Esophagus (tissue), 2 donors: Measurements from ENCODE around the gene LTBP2. TPM values are rescaled to one million over a fixed set of nuclear protein-coding genes. Genes with fewer than 3 reads are reported as not detected.

Experiments
- H3K27ac ChIP-seq, 2 donors: one replicate each; pipeline ENCODE4 v1.5.1; 2013; ENCODE audit warnings: low read depth in 2 of 2, mild to moderate bottlenecking in 2 of 2, inconsistent platforms in 1 of 2, low read length in 1 of 2, moderate library complexity in 1 of 2
- H3K27me3 ChIP-seq, 2 donors: one replicate each; pipeline ENCODE4 v1.6.1; 2013; ENCODE audit warnings: low read length in 2 of 2, control low read depth in 1 of 2, mild to moderate bottlenecking in 1 of 2; ENCODE audit not compliant: insufficient read depth in 2 of 2, control insufficient read depth in 1 of 2
- H3K36me3 ChIP-seq, 2 donors: one replicate each; pipeline ENCODE4 v1.6.1; 2013; ENCODE audit warnings: low read length in 1 of 2; ENCODE audit not compliant: control insufficient read depth in 2 of 2, insufficient read depth in 2 of 2
- H3K4me1 ChIP-seq, 2 donors: one replicate each; pipeline ENCODE4 v1.6.1; 2013; ENCODE audit warnings: low read length in 1 of 2; ENCODE audit not compliant: control insufficient read depth in 2 of 2, insufficient read depth in 2 of 2
- H3K4me3 ChIP-seq, 2 donors: one replicate each; pipeline ENCODE4 v1.5.1; 2013; ENCODE audit warnings: low read length in 2 of 2, mild to moderate bottlenecking in 2 of 2, low read depth in 1 of 2, moderate library complexity in 1 of 2
- H3K9me3 ChIP-seq, 2 donors: one replicate each; pipeline ENCODE4 v1.6.1; 2013; ENCODE audit warnings: mild to moderate bottlenecking in 2 of 2, low read depth in 1 of 2, low read length in 1 of 2, moderate library complexity in 1 of 2; ENCODE audit not compliant: control insufficient read depth in 2 of 2, insufficient read depth in 1 of 2
- WGBS, 2 donors: extraction: QIAGEN DNeasy Blood & Tissue Kit; methylation state at CpG; one replicate each; pipeline ENCODE4 v1.1.7; 2013; 5-methylcytosine and 5-hydroxymethylcytosine counted together
- polyA plus RNA-seq, 2 donors: library from polyadenylated mRNA; stranded (reverse); fragments of 200-250 nt; gene quantifications; one replicate each; pipeline ENCODE4 v1.2.3, GENCODE V29; 2013
- donor health status: healthy with polysubstance abuse.
- donor health status: Bipolar disorder and iron deficiency.

LTBP2 gene
- polyA plus RNA-seq, 2 donors, result 4.7 to 5.5 TPM

GRCh38 chr14:74650927-74651686 lies 39.1 kb upstream of the LTBP2 start:
- Histone ChIP-seq H3K27me3 (no peaks in the 10 kb centered on the region), H3K4me1 (peaks cover 7 to 24% of the 10 kb centered on the region in 2 donors), H3K36me3 (no peaks in the 10 kb centered on the region), H3K27ac (no peak overlapping the region), H3K4me3 (no peak overlapping the region), H3K9me3 (no peaks in the 10 kb centered on the region)
- WGBS, 2 donors, result 91 to 94% methylated on average over 1 of the region's 1 CpG

GRCh38 chr14:74649673-74650072 lies 37.6 kb upstream of the LTBP2 start:
- WGBS, 2 donors, result 51 to 68% methylated on average over 2 of the region's 2 CpGs
- Histone ChIP-seq H3K9me3 (no peaks in the 10 kb centered on the region), H3K27me3 (no peaks in the 10 kb centered on the region), H3K27ac (peak overlapping the region in 1 of 2 donors; percentile 23), H3K4me1 (peaks cover 7 to 27% of the 10 kb centered on the region in 2 donors), H3K36me3 (no peaks in the 10 kb centered on the region), H3K4me3 (no peak overlapping the region)

GRCh38 chr14:74649167-74649566 lies 37.1 kb upstream of the LTBP2 start:
- Histone ChIP-seq H3K27ac (peak overlapping the region; percentile 6 to 59), H3K4me3 (no peak overlapping the region)
- WGBS, 2 donors, result 53 to 75% methylated on average over 7 of the region's 7 CpGs

GRCh38 chr14:74648601-74649000 lies 36.6 kb upstream of the LTBP2 start:
- Histone ChIP-seq H3K4me3 (no peak overlapping the region), H3K4me1 (peaks cover 7 to 27% of the 10 kb centered on the region in 2 donors), H3K27me3 (no peaks in the 10 kb centered on the region), H3K36me3 (no peaks in the 10 kb centered on the region), H3K27ac (peak overlapping the region; percentile 50 to 59), H3K9me3 (no peaks in the 10 kb centered on the region)
- WGBS, 2 donors, result 37 to 50% methylated on average over 7 of the region's 7 CpGs

More at GRCh38 chr14:74649167-74649566, 37.1 kb upstream of the LTBP2 start:
- Histone ChIP-seq H3K9me3 (no peaks in the 10 kb centered on the region), H3K4me1 (peaks cover 7 to 27% of the 10 kb centered on the region in 2 donors), H3K27me3 (no peaks in the 10 kb centered on the region), H3K36me3 (no peaks in the 10 kb centered on the region)

GRCh38 chr14:74647678-74648461 lies 35.8 kb upstream of the LTBP2 start:
- Histone ChIP-seq H3K9me3 (no peaks in the 10 kb centered on the region), H3K36me3 (no peaks in the 10 kb centered on the region), H3K27me3 (no peaks in the 10 kb centered on the region), H3K27ac (peak overlapping the region; percentile 59 to 69), H3K4me3 (no peak overlapping the region), H3K4me1 (peaks cover 7 to 27% of the 10 kb centered on the region in 2 donors)
- 23% methylated on average over 7 of the region's 7 CpGs for WGBS, 2 donors

GRCh38 chr14:74647061-74647677 lies 35.1 kb upstream of the LTBP2 start:
- H3K36me3 ChIP-seq, result no peaks in the 10 kb centered on the region
- no peak overlapping the region for H3K4me3 ChIP-seq
- peaks cover 7 to 27% of the 10 kb centered on the region in 2 donors for H3K4me1 ChIP-seq
- H3K27ac ChIP-seq, result peak overlapping the region; percentile 36 to 69
- 72 to 79% methylated on average over 11 of the region's 11 CpGs for WGBS, 2 donors
- H3K27me3 ChIP-seq, result no peaks in the 10 kb centered on the region
- no peaks in the 10 kb centered on the region for H3K9me3 ChIP-seq

GRCh38 chr14:74645756-74646470 lies 33.9 kb upstream of the LTBP2 start:
- no peaks in the 10 kb centered on the region for H3K9me3 ChIP-seq
- H3K4me1 ChIP-seq, result peaks cover 7 to 27% of the 10 kb centered on the region in 2 donors
- 46 to 65% methylated on average over 13 of the region's 13 CpGs for WGBS, 2 donors
- H3K27me3 ChIP-seq, result no peaks in the 10 kb centered on the region
- no peaks in the 10 kb centered on the region for H3K36me3 ChIP-seq
- H3K27ac ChIP-seq, result peak overlapping the region in 1 of 2 donors; percentile 70
- H3K4me3 ChIP-seq, result no peak overlapping the region

- Histone ChIP-seq H3K9me3 (no peaks in the 10 kb centered on the region), H3K4me3 (no peak overlapping the region), H3K27me3 (no peaks in the 10 kb centered on the region), H3K4me1 (peaks cover 7 to 27% of the 10 kb centered on the region in 2 donors), H3K36me3 (no peaks in the 10 kb centered on the region), H3K27ac (no peak overlapping the region)
- WGBS, 2 donors, result 50 to 52% methylated on average over 5 of the region's 5 CpGs
These were observed 33.2 kb upstream of the LTBP2 start for GRCh38 chr14:74645244-74645643.
